ENCODE measurements around the gene SMG1.
"Not testable (repeated sequence)": the region's sequence is repeated elsewhere in the genome, so short reads cannot be mapped to it uniquely, and the experiment has no call there.

SMG1 gene

GRCh38 chr16:18869043-18869771 is 57.0 kb downstream of the SMG1 start:
- H3K4me3 ChIP-seq (ENCODE audit: low read length): not testable (repeated sequence)
- DNase-seq (ENCODE audit: low read depth, low spot score): peak; percentile 28

DNA sequence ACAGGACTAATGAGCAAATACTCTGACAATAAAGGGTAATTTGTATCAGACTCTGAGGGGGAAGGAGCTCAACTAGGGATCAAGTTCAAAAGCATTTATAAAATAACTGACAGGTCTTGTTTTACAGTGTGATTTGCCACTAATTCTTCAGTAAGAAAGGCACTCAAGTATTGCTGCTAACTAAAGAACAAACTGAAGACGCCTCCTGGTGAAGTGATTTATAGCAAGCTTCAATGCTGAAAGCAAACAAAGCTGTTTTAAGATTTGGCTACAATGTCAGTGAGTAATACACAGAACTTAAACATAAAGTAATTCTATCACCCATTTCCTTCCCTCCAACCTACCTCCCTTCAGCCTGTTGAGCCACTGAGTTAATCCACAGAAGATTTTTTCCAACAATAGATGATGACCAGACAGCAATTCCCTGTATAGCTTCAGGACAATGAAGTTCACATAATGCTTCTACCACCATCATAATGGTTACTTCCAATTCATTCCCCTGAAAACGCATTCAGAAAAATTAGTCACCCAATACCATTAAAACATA is 59.9 kb downstream of the SMG1 start:
- DNase-seq (ENCODE audit: low read depth, low spot score); H3K4me3 ChIP-seq (ENCODE audit: low read length): not testable (repeated sequence)

GRCh38 chr16:18862891-18863290 is 63.3 kb downstream of the SMG1 start:
- not testable (repeated sequence) for DNase-seq (ENCODE audit: low read depth, low spot score); H3K4me3 ChIP-seq (ENCODE audit: low read length)

- no peak for DNase-seq (ENCODE audit: low read depth, low spot score)
- H3K4me3 ChIP-seq (ENCODE audit: low read length): no peak overlapping the region
These were observed 71.0 kb downstream of the SMG1 start for GRCh38 chr16:18855196-18855595.

DNA sequence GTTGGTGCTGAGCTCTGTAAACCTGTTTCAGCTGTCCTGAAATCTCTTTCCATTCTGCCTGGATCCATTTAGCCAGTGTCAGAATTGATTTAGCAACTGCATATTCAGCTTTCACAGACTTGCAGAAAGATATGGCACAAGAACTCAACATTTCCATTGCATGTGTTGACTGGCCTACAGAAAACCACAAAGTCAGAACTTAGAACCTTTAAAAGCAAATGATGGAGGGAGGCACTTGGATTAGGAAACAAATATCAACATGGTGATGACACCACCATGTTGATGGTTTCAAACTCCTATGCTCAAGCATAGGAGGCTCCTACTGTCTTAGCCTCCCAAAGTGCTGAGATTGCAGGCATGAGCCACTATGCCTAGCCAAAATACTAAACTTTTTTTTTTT is 72.5 kb downstream of the SMG1 start:
- no peak for DNase-seq (ENCODE audit: low read depth, low spot score)
- H3K4me3 ChIP-seq (ENCODE audit: low read length): no peak overlapping the region

GRCh38 chr16:18852647-18853046 is 73.6 kb downstream of the SMG1 start:
- no peak for DNase-seq (ENCODE audit: low read depth, low spot score)
- no peak overlapping the region for H3K4me3 ChIP-seq (ENCODE audit: low read length)

DNA sequence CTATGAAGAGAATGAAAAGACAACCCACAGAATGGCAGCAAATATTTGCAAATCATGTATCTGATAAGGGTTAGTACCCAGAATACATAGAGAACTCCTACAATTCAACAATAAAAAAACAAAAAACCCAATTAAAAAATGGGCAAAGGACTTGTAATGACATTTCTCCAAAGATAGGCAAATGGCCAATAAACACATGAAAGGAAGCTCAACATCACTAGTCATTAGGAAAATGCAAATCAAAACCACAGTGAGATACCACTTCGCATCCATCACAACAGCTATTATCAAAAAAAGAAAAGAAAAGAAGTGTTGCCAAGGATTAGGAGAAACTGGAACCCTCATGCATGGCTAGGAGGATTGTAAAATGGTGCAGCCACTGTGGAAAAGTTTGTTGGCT is 79.8 kb downstream of the SMG1 start:
- no peak overlapping the region for H3K4me3 ChIP-seq (ENCODE audit: low read length)
- DNase-seq (ENCODE audit: low read depth, low spot score): no peak

DNA sequence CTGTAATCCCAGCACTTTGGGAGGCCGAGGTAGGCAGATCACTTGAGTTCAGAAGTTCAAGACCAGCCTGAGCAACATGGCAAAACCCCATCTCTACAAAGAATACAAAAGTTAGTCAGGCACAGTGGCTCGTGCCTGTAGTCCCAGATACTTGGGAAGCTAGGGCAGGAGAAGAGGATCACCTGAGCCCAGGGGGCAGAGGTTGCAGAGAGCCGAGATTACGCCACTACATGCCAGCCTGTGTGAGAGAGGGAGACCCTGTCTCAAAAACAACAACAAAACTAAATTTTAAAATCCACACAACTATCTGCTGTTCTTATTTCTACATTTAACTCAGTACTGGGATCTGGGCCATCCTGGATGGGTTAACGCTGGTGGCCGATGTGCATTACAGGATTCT is 83.6 kb downstream of the SMG1 start:
- H3K4me3 ChIP-seq (ENCODE audit: low read length): no peak overlapping the region
- DNase-seq (ENCODE audit: low read depth, low spot score): no peak

- no peak overlapping the region for H3K4me3 ChIP-seq (ENCODE audit: low read length)
- DNase-seq (ENCODE audit: low read depth, low spot score): no peak
These were observed 84.2 kb downstream of the SMG1 start for GRCh38 chr16:18841833-18842525.

DNA sequence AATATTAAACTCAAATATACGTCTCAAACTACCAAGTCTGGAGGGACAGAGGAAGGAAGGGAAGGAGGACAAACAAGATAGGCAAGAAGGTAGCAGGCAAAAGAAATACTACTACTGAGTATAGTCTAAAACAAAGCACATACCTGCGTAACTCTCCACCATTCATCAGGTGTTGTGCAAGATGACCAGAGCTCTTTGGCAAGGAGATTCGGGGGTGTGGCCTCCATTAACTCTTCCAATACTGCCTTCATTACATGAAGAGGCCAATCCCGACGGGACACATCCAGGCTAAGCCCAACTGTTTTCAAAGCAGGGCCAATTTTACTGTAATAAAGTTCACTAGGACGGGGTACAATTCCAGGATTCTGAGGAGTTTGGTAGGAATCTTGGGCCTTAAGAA is 86.7 kb downstream of the SMG1 start:
- DNase-seq (ENCODE audit: low read depth, low spot score): no peak
- H3K4me3 ChIP-seq (ENCODE audit: low read length): no peak overlapping the region

GRCh38 chr16:18836702-18837101 is 89.5 kb downstream of the SMG1 start:
- DNase-seq (ENCODE audit: low read depth, low spot score): no peak
- H3K4me3 ChIP-seq (ENCODE audit: low read length): no peak overlapping the region

GRCh38 chr16:18834864-18835263 is 91.3 kb downstream of the SMG1 start:
- no peak for DNase-seq (ENCODE audit: low read depth, low spot score)
- no peak overlapping the region for H3K4me3 ChIP-seq (ENCODE audit: low read length)

DNA sequence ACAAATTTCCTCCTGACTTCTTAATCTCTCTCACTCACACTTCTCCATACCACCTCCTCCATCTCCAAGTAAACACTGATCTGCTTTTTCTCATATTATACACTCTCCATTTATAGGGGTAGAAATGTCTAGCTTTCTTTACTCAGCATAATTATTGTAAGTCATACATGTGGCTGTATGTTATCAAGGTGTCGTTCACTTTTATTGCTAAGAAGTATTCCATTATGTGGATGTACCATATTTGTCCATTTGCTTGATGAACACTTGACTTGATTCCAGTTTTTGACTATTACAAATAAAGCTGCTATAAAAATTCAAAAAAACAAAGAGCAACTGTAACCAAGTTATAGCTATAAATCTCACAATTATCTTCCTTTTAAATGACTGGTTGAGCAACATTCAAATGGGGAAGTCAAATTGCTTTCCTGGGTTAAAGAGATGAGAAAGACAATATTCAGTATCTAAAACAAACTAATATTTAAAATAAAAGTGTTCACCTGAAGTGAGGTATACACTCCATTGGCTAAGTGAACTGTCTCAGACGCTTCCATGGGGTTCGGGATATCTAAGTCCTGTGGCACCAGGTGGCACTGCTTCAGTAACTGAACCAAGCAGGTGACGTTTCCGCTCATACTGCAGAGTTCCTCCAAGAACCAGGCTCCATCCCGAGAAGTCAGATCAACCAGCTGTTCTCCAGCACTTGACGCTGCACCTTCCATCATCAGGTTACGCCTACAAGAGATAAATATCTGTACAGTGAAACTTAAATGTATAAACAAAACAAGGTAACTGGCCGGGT is 92.3 kb downstream of the SMG1 start:
- DNase-seq (ENCODE audit: low read depth, low spot score): no peak
- H3K4me3 ChIP-seq (ENCODE audit: low read length): no peak overlapping the region

GRCh38 chr16:18832613-18833012 is 93.6 kb downstream of the SMG1 start:
- no peak for DNase-seq (ENCODE audit: low read depth, low spot score)
- no peak overlapping the region for H3K4me3 ChIP-seq (ENCODE audit: low read length)

GRCh38 chr16:18832006-18832405 is 94.2 kb downstream of the SMG1 start:
- DNase-seq (ENCODE audit: low read depth, low spot score): no peak
- H3K4me3 ChIP-seq (ENCODE audit: low read length): no peak overlapping the region

DNA sequence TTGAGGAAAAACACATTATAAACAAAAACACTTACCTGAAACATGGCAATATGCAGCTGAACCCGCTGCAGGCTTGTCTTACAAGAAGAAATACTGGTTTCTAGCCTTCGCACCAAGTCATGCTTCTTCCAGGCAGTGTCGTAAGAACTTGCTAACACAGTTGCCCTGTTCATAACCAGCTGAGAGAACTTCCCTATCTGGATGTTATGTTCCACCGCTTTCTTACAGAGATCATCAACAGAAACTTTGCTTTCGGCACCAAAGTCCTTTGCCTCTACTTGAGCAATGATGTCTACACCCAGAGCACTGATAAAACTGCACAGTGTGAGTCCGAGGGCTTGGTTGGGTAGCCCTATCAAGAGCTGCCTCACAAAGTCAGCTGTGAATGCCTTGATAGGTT is 97.0 kb downstream of the SMG1 start:
- H3K4me3 ChIP-seq (ENCODE audit: low read length): no peak overlapping the region
- DNase-seq (ENCODE audit: low read depth, low spot score): no peak

DNA sequence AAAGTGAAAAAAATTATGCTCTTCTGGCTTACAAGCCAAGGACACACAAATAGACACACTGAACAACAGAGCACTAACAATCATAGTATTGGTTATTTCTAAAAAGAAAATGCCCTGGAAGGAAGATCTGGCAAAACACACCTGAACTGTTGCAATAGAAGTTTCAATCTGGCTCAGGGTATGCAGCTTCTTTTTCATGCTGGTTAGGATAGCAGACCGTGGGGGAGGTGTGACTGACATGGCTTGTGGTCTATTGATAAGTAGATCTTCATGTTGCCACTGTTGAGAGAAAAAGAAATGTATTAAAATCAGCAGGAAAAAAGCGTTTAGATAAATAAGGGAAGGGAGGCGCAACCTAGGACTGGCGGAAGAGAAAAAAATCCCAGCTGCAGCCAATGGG is 98.3 kb downstream of the SMG1 start:
- H3K4me3 ChIP-seq (ENCODE audit: low read length): no peak overlapping the region
- DNase-seq (ENCODE audit: low read depth, low spot score): no peak

DNA sequence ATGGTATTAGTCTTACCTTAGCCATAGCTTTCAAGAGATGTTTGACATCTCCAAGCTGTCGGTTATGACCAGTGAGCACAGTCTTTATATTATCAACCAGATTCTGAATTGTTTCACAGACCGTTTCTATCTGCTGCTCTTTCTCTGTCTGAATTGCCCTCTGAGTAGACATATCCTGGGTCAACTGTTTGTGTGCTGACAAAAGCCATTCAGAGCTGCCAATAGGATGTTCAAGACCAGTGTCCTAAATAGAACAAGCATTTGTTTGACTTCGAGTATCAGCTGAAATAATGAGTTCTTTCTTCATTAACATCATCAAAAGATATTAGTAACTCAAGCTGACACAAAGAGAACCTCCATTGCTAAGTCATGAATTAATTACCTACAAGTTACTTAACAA is 109.9 kb downstream of the SMG1 start:
- H3K4me3 ChIP-seq (ENCODE audit: low read length): no peak overlapping the region

GRCh38 chr16:18811925-18812324 is 114.3 kb downstream of the SMG1 start:
- no peak for DNase-seq (ENCODE audit: low read depth, low spot score)
- H3K4me3 ChIP-seq (ENCODE audit: low read length): no peak overlapping the region

More for the DNA sequence above, 109.9 kb downstream of the SMG1 start:
- no peak for DNase-seq (ENCODE audit: low read depth, low spot score)

GRCh38 chr16:18809165-18809564 is 117.0 kb downstream of the SMG1 start:
- DNase-seq (ENCODE audit: low read depth, low spot score): no peak

More at GRCh38 chr16:18809165-18809564, 117.0 kb downstream of the SMG1 start:
- no peak overlapping the region for H3K4me3 ChIP-seq (ENCODE audit: low read length)

Data from Jurkat, Clone E6-1 (cell line).